ENCODE results near the gene ZNF141.
"Not testable (repeated sequence)": the region's sequence is repeated elsewhere in the genome, so short reads cannot be mapped to it uniquely, and the experiment has no call there.

Gene ZNF141

DNA sequence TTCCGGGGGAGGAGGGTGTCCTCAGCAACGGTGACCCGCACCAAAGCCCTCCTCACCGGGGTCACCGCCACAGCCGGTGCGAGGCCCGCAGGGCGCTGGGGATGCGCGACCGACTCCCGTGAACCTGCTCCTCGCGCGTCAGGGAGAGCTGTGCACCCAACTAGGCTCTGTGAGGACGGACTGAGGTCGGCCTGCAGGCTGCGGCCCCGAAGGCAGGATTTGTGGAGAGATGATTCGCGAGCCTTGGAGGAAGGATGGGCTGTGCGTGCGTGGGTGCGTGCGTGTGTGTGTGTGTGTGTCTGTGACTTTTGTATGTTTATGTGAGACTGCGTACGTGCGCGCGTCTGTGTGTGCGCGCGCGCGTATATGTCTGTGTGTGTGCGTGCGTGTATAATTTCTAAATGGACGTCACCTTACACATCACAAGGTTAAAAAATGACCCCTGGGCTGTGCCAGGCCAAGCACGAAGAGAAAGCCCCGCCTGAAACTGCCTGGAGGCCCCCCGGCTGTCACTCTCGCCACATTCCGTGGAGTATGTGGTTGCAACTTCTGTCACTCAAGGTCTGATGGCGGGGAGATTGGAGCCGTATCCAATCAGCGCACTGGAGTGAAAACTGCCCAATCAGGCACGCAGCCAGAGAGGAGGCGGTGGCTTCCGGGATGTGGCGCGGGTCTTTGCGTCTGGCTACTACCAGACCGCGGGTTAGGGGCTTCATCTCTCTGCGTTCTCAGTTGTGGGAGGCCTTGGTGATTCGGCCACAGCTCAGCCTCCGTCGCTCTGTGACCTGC lies at the start of gene ZNF141:
TSS of gene ZNF141 (plus strand) at position 672 of the 789 bp plus-strand sequence. CDS start 170 bp downstream, outside the sequence.
- DNase-seq (ENCODE audit: low read depth in 2 of 2, low spot score in 1 of 2), result peak; percentile 74 to 84

GRCh38 chr4:288891-289290 lies 48.7 kb upstream of the ZNF141 start:
- DNase-seq (ENCODE audit: low read depth in 2 of 2, low spot score in 1 of 2), result no peak

- DNase-seq (ENCODE audit: low read depth in 2 of 2, low spot score in 1 of 2), result no peak
Measured at GRCh38 chr4:294732-295131, 42.9 kb upstream of the ZNF141 start.

DNA sequence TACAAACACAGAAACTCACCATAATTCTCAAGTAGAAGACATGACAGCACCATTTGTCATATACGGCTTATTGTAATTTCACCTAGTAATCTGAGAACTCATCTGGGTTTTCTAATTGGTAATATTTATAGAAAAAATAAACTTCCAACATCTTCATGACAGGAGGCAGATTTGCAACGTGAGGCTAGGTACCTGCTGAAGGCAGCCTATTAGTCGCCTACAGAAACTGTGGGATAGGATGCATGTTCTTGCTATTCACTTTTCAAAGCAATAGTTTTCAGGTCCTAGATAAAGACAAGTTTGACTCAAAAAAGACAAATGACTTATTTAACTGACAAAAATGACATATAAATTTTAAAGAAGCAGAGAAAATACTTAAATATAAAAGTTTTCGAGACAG lies 35.2 kb upstream of the ZNF141 start:
- no peak for DNase-seq (ENCODE audit: low read depth in 2 of 2, low spot score in 1 of 2)

GRCh38 chr4:304516-304915 lies 33.1 kb upstream of the ZNF141 start:
- DNase-seq (ENCODE audit: low read depth in 2 of 2, low spot score in 1 of 2), result not testable (repeated sequence)

DNA sequence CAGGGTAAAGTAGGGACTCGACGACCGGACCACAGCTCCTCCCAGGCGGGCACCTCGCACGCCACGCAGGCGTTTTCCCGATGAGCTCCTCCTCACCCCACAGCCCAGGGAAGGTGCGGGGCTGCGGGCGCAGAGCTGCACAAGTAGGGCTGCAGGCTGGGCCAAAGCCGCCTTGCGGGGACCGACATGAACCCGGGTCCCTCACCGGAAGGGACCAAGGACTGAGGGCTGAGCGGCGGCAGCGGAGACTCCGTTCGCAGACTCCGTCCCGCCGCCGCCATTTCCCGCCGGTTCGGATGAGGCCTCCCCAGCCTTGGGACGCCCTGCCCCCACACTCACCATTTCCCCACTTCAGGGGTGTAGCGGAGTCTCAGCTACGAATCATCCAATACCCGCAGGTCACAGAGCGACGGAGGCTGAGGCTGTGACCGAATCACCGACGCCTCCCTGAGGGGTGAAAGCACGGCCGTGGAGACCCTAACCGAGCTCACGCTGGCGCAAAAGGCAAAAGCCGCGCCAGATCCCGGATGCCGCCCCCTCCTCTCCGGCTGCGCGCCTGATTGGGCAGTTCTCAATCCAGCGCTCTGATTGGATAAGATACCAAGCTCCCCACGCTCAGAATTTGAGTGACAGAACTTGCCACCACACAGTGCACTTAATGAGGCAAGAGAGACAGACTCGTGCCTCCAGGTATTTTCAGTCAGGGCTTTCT lies 32.5 kb upstream of the ZNF141 start, which contains the start of gene ZNF732:
TSS of gene ZNF732 (minus strand) at position 506 of the 712 bp plus-strand sequence. CDS start at position 342, 164 bp downstream.
- no peak for DNase-seq (ENCODE audit: low read depth in 2 of 2, low spot score in 1 of 2)

DNA sequence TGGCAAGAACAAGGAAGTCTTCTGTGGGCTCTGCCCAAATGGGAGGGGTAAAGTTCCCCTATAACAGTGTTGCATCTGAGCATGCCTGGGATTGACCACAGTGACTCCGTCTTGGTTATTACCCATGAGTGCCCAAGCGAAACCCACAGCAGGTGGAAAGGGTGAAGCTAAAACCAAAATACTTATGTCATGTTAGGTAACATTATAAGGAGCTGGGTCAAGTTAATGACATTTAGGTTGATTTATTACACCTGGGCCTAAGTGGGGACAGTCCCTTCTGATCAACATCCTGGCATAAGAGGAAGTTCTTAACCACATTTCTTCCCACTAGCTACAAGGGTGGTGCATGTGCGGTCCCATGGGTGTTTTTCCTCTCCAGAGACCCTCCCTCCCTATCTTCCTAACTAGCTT lies 31.1 kb upstream of the ZNF141 start:
- DNase-seq (ENCODE audit: low read depth in 2 of 2, low spot score in 1 of 2), result no peak

DNA sequence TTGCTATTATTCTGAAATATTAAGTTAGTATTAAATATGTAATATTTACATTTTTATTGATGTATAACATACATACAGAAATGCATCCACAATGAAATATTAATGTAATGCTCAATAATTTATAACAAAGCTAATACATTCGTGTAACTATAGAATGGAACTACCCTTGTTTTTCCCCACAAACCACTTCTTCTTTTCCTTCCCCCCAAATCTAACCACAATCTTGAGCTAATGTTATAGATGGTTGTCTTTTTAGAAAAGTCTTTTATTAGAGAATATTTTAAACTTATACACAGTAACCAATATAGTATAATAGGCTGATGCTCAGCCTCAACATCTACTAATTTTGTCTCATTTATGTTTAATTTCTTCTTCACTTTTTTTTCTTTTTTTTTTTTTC lies 27.8 kb upstream of the ZNF141 start:
- DNase-seq (ENCODE audit: low read depth in 2 of 2, low spot score in 1 of 2), result no peak

- DNase-seq (ENCODE audit: low read depth in 2 of 2, low spot score in 1 of 2), result no peak
Measured at GRCh38 chr4:314296-314903, 23.2 kb upstream of the ZNF141 start.

DNA sequence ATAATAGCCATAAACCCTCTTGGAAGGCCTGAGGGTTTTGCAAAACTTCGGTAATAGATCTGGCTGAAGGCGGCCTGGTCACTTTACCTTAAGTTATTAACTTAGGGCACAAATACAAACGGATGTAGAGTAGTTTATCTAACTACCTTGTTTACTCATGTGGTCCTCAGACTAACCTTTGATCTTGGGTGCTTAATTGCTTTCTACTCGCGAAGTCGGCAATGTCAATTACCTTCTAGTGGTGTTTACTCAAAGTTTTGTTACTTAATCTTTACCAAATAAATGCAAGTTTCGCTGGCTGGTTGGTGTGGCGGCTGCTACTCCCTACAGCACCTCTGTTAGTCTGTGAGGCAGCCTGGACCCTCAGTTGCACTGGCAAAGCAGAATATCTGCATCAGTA lies 8.9 kb upstream of the ZNF141 start:
- DNase-seq (ENCODE audit: low read depth in 2 of 2, low spot score in 1 of 2), result no peak

GRCh38 chr4:335515-335914 lies 2.1 kb upstream of the ZNF141 start:
- no peak for DNase-seq (ENCODE audit: low read depth in 2 of 2, low spot score in 1 of 2)

- no peak for DNase-seq (ENCODE audit: low read depth in 2 of 2, low spot score in 1 of 2)
Measured at GRCh38 chr4:336099-336892, 1.3 kb upstream of the ZNF141 start.

GRCh38 chr4:336893-337142 lies 796 bp upstream of the ZNF141 start:
- no peak for DNase-seq (ENCODE audit: low read depth in 2 of 2, low spot score in 1 of 2)

GRCh38 chr4:337932-338758 lies 531 bp downstream of the ZNF141 start:
- peak; percentile 14 to 40 for DNase-seq (ENCODE audit: low read depth in 2 of 2, low spot score in 1 of 2)

- no peak for DNase-seq (ENCODE audit: low read depth in 2 of 2, low spot score in 1 of 2)
Measured at GRCh38 chr4:338759-339097, 1.1 kb downstream of the ZNF141 start.

GRCh38 chr4:340011-340410 lies 2.4 kb downstream of the ZNF141 start:
- no peak for DNase-seq (ENCODE audit: low read depth in 2 of 2, low spot score in 1 of 2)

- DNase-seq (ENCODE audit: low read depth in 2 of 2, low spot score in 1 of 2), result no peak
Measured at GRCh38 chr4:373062-373839, 35.6 kb downstream of the ZNF141 start.

DNA sequence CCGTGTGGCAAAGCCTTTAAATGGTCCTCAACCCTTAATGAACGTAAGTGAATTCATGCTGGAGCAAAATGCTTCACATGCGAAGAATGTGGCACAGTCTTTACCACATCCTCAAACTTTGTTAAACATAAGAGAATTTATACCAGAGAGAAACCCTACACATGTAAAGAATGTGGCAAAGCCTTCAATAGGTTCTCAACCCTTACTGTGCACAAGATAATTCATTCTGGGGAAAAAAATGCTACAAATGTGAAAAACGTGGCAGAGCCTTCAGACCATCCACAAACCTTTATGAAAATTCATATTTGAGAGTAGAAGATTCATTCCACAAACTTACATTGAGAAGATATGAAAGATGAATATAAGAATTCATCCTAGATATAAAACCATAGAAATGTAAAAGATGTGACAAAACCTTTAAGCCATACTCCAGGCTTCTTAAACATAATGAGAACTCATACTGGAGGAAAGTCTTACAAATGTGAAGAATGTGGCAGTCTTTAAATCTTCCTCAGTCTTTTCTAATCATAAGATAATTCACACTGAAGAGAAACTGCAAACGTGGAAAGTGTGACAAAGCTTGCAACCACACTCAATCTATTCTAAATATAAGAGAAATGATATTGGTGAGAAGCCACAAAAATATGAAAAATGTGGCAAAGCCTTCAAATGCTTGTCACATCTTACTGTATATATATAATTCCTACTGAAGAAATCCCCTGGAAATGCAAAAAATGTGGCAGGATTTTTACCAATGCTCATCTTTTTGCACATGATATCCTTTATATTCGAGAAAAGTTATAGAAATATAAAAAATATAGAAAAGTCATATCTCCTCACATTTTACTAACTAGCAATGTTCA lies 36.9 kb downstream of the ZNF141 start:
- no peak for DNase-seq (ENCODE audit: low read depth in 2 of 2, low spot score in 1 of 2)
